HG02981 (cell line): ENCODE results near the gene MAIP1.
A peak's percentile ranks its signal among the peaks of the same experiment; 100 is the strongest.
"Not testable (repeated sequence)": the region's sequence is repeated elsewhere in the genome, so short reads cannot be mapped to it uniquely, and the experiment has no call there.

Experiments
- ATAC-seq: cut with Tn5 transposase; IDR thresholded peaks from one replicate; pipeline ENCODE4 v1.9.1; 2021; ENCODE audit warnings: mild to moderate bottlenecking, moderate library complexity; ENCODE audit not compliant: unreplicated experiment

Gene MAIP1

GRCh38 chr2:199955339-199956061 is at the start of gene MAIP1, which contains the start of gene TYW5:
MAIP1 (plus strand) TSS chr2:199955582; CDS start chr2:199955799, 217 bp downstream.
TYW5 (minus strand) TSS chr2:199955491; CDS start chr2:199955470, 21 bp downstream.
- ATAC-seq = peak; percentile 80

GRCh38 chr2:199907008-199907714 is 48.2 kb upstream of the MAIP1 start:
- ATAC-seq = no peak

- ATAC-seq = no peak
Measured at GRCh38 chr2:199910338-199911051, 44.9 kb upstream of the MAIP1 start.

- ATAC-seq = peak; percentile 84
Measured at GRCh38 chr2:199911052-199911876, 44.1 kb upstream of the MAIP1 start, which contains the start of gene C2orf69. C2orf69 (plus strand) TSS chr2:199911293; CDS start chr2:199911439, 146 bp downstream.

- no peak for ATAC-seq
Measured at GRCh38 chr2:199911877-199912161, 43.6 kb upstream of the MAIP1 start.

GRCh38 chr2:199912553-199913114 is 42.7 kb upstream of the MAIP1 start:
- ATAC-seq = not testable (repeated sequence)

GRCh38 chr2:199914372-199914958 is 40.9 kb upstream of the MAIP1 start:
- ATAC-seq = no peak

- ATAC-seq = no peak
Measured at GRCh38 chr2:199916980-199917379, 38.4 kb upstream of the MAIP1 start.

- no peak for ATAC-seq
Measured at GRCh38 chr2:199922856-199923255, 32.5 kb upstream of the MAIP1 start.

GRCh38 chr2:199923924-199924323 is 31.5 kb upstream of the MAIP1 start:
- ATAC-seq = no peak

- no peak for ATAC-seq
Measured at GRCh38 chr2:199926806-199927205, 28.6 kb upstream of the MAIP1 start.

GRCh38 chr2:199928226-199928625 is 27.2 kb upstream of the MAIP1 start:
- ATAC-seq = no peak

GRCh38 chr2:199928626-199929025 is 26.8 kb upstream of the MAIP1 start:
- ATAC-seq = no peak

GRCh38 chr2:199929262-199929661 is 26.1 kb upstream of the MAIP1 start:
- no peak for ATAC-seq

GRCh38 chr2:199932312-199932855 is 23.0 kb upstream of the MAIP1 start:
- no peak for ATAC-seq

- ATAC-seq = no peak
Measured at GRCh38 chr2:199933466-199933865, 21.9 kb upstream of the MAIP1 start.

- ATAC-seq = no peak
Measured at GRCh38 chr2:199936554-199936953, 18.8 kb upstream of the MAIP1 start.

GRCh38 chr2:199940373-199940772 is 15.0 kb upstream of the MAIP1 start:
- ATAC-seq = peak; percentile 58

GRCh38 chr2:199943373-199943772 is 12.0 kb upstream of the MAIP1 start:
- ATAC-seq = no peak

- ATAC-seq = no peak
Measured at GRCh38 chr2:199946196-199946595, 9.2 kb upstream of the MAIP1 start.
